Measurements from ENCODE around the gene SPINT1. TPM values are rescaled to one million over a fixed set of nuclear protein-coding genes. Genes with fewer than 3 reads are reported as not detected.

Gene SPINT1
- total and polyA plus RNA-seq, 2 of the 13 experiments (the other 11 are each of a cell fraction or from before 2014, with no cell fraction given) = 0.49 to 2.5 TPM

GRCh38 chr15:40859206-40859851 lies 15.5 kb downstream of the SPINT1 start (continued):
- TF ChIP-seq ZFP91 (CRISPR knock-in tag; IDR thresholded peaks at IDR 0.05; ENCODE audit: borderline replicate concordance) (peak; percentile 31; the same call in 1 of the 2 replicates), ZMYM4 (CRISPR knock-in tag; IDR thresholded peaks at IDR 0.05) (peak; percentile 46; the same call in 1 of the 2 replicates), ZNF570 (CRISPR knock-in tag; IDR thresholded peaks at IDR 0.05; ENCODE audit: borderline replicate concordance) (no peak), BHLHE40 (IDR thresholded peaks at IDR 0.05; ENCODE audit: low read length) (peak; percentile 43; the same call in 1 of the 2 replicates), FOXK2 (IDR thresholded peaks at IDR 0.05) (no peak), ZNF337 (CRISPR knock-in tag; IDR thresholded peaks at IDR 0.05; ENCODE audit: borderline replicate concordance, low read depth) (no peak), CREB1 (IDR thresholded peaks at IDR 0.05) (no peak), CREB1 (CRISPR knock-in tag; IDR thresholded peaks at IDR 0.05) (no peak), ZNF574 (CRISPR knock-in tag; IDR thresholded peaks at IDR 0.05) (peak; percentile 47), ZNF251 (CRISPR knock-in tag; IDR thresholded peaks at IDR 0.05) (no peak), ZNF607 (CRISPR knock-in tag; IDR thresholded peaks at IDR 0.05; ENCODE audit: borderline replicate concordance) (no peak), KMT2B (CRISPR knock-in tag; IDR thresholded peaks at IDR 0.05) (no peak), ARID3A (IDR thresholded peaks at IDR 0.05; ENCODE audit: low read depth, low read length) (no peak), ZNF235 (CRISPR knock-in tag; IDR thresholded peaks at IDR 0.05; ENCODE audit: borderline replicate concordance) (no peak), HOXA3 (CRISPR knock-in tag; IDR thresholded peaks at IDR 0.05) (peak; percentile 14; the same call in 1 of the 2 replicates), CTCF (CRISPR knock-in tag; IDR thresholded peaks at IDR 0.05) (peak; percentile 88), ZNF275 (CRISPR knock-in tag; IDR thresholded peaks at IDR 0.05; ENCODE audit: borderline replicate concordance) (no peak), NCOA5 (CRISPR knock-in tag; IDR thresholded peaks at IDR 0.05) (no peak)
